Measurements from ENCODE around the gene USP24.

DNA sequence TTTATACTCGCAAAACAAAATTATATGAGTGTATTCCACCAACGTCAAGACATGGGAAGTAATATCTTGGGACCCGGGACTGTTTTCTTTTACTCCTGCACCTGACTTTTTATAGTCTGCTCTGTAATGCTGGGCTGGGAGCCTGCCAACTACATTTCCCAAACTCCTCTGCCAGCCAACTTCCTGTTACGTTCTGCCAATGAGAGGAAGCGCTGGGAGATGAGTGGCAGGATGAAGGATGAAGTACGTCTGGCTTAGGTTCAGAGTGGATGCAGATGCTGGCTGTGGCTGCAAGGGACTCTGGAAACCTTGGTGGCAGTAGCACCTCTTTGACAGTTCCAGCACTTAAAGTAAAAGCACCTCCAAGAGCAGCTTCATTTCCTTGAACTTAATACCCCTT lies 59.6 kb downstream of the USP24 start:
- TF ChIP-seq, protein P1, sequence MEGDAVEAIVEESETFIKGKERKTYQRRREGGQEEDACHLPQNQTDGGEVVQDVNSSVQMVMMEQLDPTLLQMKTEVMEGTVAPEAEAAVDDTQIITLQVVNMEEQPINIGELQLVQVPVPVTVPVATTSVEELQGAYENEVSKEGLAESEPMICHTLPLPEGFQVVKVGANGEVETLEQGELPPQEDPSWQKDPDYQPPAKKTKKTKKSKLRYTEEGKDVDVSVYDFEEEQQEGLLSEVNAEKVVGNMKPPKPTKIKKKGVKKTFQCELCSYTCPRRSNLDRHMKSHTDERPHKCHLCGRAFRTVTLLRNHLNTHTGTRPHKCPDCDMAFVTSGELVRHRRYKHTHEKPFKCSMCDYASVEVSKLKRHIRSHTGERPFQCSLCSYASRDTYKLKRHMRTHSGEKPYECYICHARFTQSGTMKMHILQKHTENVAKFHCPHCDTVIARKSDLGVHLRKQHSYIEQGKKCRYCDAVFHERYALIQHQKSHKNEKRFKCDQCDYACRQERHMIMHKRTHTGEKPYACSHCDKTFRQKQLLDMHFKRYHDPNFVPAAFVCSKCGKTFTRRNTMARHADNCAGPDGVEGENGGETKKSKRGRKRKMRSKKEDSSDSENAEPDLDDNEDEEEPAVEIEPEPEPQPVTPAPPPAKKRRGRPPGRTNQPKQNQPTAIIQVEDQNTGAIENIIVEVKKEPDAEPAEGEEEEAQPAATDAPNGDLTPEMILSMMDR (conservative IDR thresholded peaks at IDR 0.05; ENCODE audit: low read depth, low read length), result no peak
- no peak for TF ChIP-seq EZH2 (IDR thresholded peaks at IDR 0.05; ENCODE audit: borderline replicate concordance, low read depth, low read length, poor library complexity, severe bottlenecking)
